PC-3 (cell line): ENCODE measurements around the gene TMEM54. TPM values are rescaled to one million over a fixed set of nuclear protein-coding genes. Genes with fewer than 3 reads are reported as not detected.

Experiments
- ATAC-seq: fragments of 200-7000 bp; cut with Tn5 transposase; 2 replicates; pipeline ENCODE4 v1.9.1; 2020; ENCODE audit warnings: mild to moderate bottlenecking, moderate library complexity
- BruUV-seq: library from RNA; stranded (reverse); fragments of 400-500 nt; replicated peaks from 2 replicates; lab custom pipeline; 2021; lab: Mats Ljungman, UMichigan
- CTCF ChIA-PET: fragments of 300-600 bp; sonication (Branson Sonifier 250); formaldehyde crosslinking; loops from one replicate; lab custom pipeline; 2022; ENCODE audit warnings: antibody characterized with exemption; lab: Charles Lee
- POLR2A ChIA-PET: fragments of 300-600 bp; sonication (Branson Sonifier 250); formaldehyde crosslinking; loops from one replicate; lab custom pipeline; 2022; ENCODE audit warnings: antibody characterized with exemption; ENCODE audit not compliant: unreplicated experiment; lab: Charles Lee
- DNase-seq: peaks from one replicate; pipeline ENCODE4 v3.0.0-alpha.2; 2015
- H2AFZ ChIP-seq: fragments of 300-600 bp; sonication (generic); 2 replicates; pipeline ENCODE4 v1.6.0; 2016; ENCODE audit warnings: antibody characterized with exemption, low read length
- H3F3A ChIP-seq: fragments of 300-600 bp; sonication (generic); one replicate; pipeline ENCODE4 v1.6.0; 2017; ENCODE audit warnings: antibody characterized with exemption, low read length, control low read depth, mild to moderate bottlenecking; ENCODE audit not compliant: unreplicated experiment
- H3K27ac ChIP-seq: fragments of 300-600 bp; sonication (generic); 2 replicates; pipeline ENCODE4 v1.5.1; 2016; ENCODE audit warnings: mild to moderate bottlenecking, low read length
- H3K27me3 ChIP-seq: fragments of 300-600 bp; sonication (generic); 2 replicates; pipeline ENCODE4 v1.6.1; 2016; ENCODE audit warnings: low read length, mixed read lengths
- H3K36me3 ChIP-seq: fragments of 300-600 bp; sonication (generic); 2 replicates; pipeline ENCODE4 v1.6.1; 2016; ENCODE audit warnings: low read depth, mixed run types, low read length, mixed read lengths
- H3K4me1 ChIP-seq: fragments of 300-600 bp; sonication (generic); 2 replicates; pipeline ENCODE4 v1.5.1; 2016; ENCODE audit warnings: low read length; ENCODE audit not compliant: insufficient read depth
- H3K4me2 ChIP-seq: fragments of 300-600 bp; sonication (generic); 2 replicates; pipeline ENCODE4 v1.6.0; 2016; ENCODE audit warnings: low read length
- H3K4me3 ChIP-seq: fragments of 300-600 bp; sonication (generic); 2 replicates; pipeline ENCODE4 v1.5.1; 2016; ENCODE audit warnings: mild to moderate bottlenecking, low read length, mixed read lengths
- H3K79me2 ChIP-seq: fragments of 300-600 bp; sonication (generic); 2 replicates; pipeline ENCODE4 v1.6.1; 2017; ENCODE audit warnings: low read length, mixed read lengths
- H3K9ac ChIP-seq: fragments of 300-600 bp; sonication (generic); 2 replicates; pipeline ENCODE4 v1.6.0; 2016; ENCODE audit warnings: mild to moderate bottlenecking, low read length
- H3K9me2 ChIP-seq: fragments of 300-600 bp; sonication (generic); replicated peaks from 2 replicates; pipeline ENCODE4 v1.6.1; 2016; ENCODE audit warnings: mixed run types, low read length, mixed read lengths
- H3K9me3 ChIP-seq: fragments of 300-600 bp; sonication (generic); 2 replicates; pipeline ENCODE4 v1.6.1; 2016; ENCODE audit warnings: low read length, mixed read lengths
- H4K20me1 ChIP-seq: fragments of 300-600 bp; sonication (generic); 2 replicates; pipeline ENCODE4 v1.6.1; 2016; ENCODE audit warnings: low read length, mixed read lengths
- CTCF ChIP-seq: fragments of 300-600 bp; sonication (generic); conservative IDR thresholded peaks from 2 replicates; pipeline ENCODE4 v1.5.1; 2017; ENCODE audit warnings: antibody characterized with exemption, low read depth, mild to moderate bottlenecking, low read length
- EZH2 ChIP-seq: fragments of 300-600 bp; sonication (generic); IDR thresholded peaks from one replicate; pipeline ENCODE4 v1.6.1; 2017; ENCODE audit warnings: antibody characterized with exemption, mild to moderate bottlenecking, low read length; ENCODE audit not compliant: unreplicated experiment
- EZH2phosphoT487 ChIP-seq: fragments of 300-600 bp; sonication (generic); IDR thresholded peaks from 2 replicates; pipeline ENCODE4 v1.6.1; 2018; ENCODE audit warnings: mild to moderate bottlenecking, antibody characterized with exemption, low read length, borderline replicate concordance
- intact Hi-C: fragments of 100-400 bp; cut with micrococcal nuclease; formaldehyde crosslinking; loops from 2 replicates; pipeline ENCODE4 v1.9.0; 2023
- total RNA-seq: library from RNA; depleted of rRNA; stranded (reverse); fragments of >200 nt; gene quantifications from 2 replicates; pipeline ENCODE4 v1.2.3, GENCODE V29; 2014

TMEM54 gene
- total RNA-seq, 1 experiment from 2014 or later, result 175 TPM

- H3K9me2 ChIP-seq, result no peaks in the 10 kb centered on the region
- H3K9ac ChIP-seq, result no peak overlapping the region
- H3K27ac ChIP-seq, result no peak overlapping the region
- POLR2A ChIA-PET, result no interaction called here
- ATAC-seq (no peak), DNase-seq (no peak)
- H3K4me3 ChIP-seq, result no peak overlapping the region
- no peak overlapping the region for H2AFZ ChIP-seq
- no peaks in the 10 kb centered on the region for H3K27me3 ChIP-seq
- no peak overlapping the region for H3K4me2 ChIP-seq
- no peaks in the 10 kb centered on the region for H3K36me3 ChIP-seq
- TF ChIP-seq EZH2 (no peak), EZH2phosphoT487 (no peak), CTCF (no peak)
- H3F3A ChIP-seq, result no peaks in the 10 kb centered on the region
- intact Hi-C loops, result no loop called here
- H3K79me2 ChIP-seq, result peaks cover 9% of the 10 kb centered on the region
- no peaks in the 10 kb centered on the region for H3K9me3 ChIP-seq
- no peaks in the 10 kb centered on the region for H4K20me1 ChIP-seq
- BruUV-seq, result no TSS peak
- peaks cover 6% of the 10 kb centered on the region for H3K4me1 ChIP-seq
- CTCF ChIA-PET, result no interaction called here
Observed at GRCh38 chr1:32895325-32896215, 5.6 kb downstream of the TMEM54 start.

GRCh38 chr1:32894681-32895080, 6.5 kb downstream of the TMEM54 start:
- no peak overlapping the region for H3K4me3 ChIP-seq
- H2AFZ ChIP-seq, result no peak overlapping the region
- intact Hi-C loops, result no loop called here
- H3K79me2 ChIP-seq, result 0 out of 2 replicates have a peak, but pooled peaks cover under 1% of the 10 kb centered on the region
- no peaks in the 10 kb centered on the region for H3K9me2 ChIP-seq
- H4K20me1 ChIP-seq, result no peaks in the 10 kb centered on the region
- no peak overlapping the region for H3K9ac ChIP-seq
- H3K4me1 ChIP-seq, result no peaks in the 10 kb centered on the region
- BruUV-seq, result TSS peak; percentile 24
- DNase-seq (no peak), ATAC-seq (no peak)
- no peak overlapping the region for H3K27ac ChIP-seq
- no peak overlapping the region for H3K4me2 ChIP-seq
- TF ChIP-seq CTCF (no peak), EZH2 (no peak), EZH2phosphoT487 (no peak)
- ChIA-PET POLR2A (no interaction called here), CTCF (no interaction called here)
- no peaks in the 10 kb centered on the region for H3F3A ChIP-seq
- H3K36me3 ChIP-seq, result no peaks in the 10 kb centered on the region
- H3K27me3 ChIP-seq, result no peaks in the 10 kb centered on the region
- H3K9me3 ChIP-seq, result no peaks in the 10 kb centered on the region

GRCh38 chr1:32894019-32894600, 7.1 kb downstream of the TMEM54 start:
- Histone ChIP-seq H3K27me3 (no peaks in the 10 kb centered on the region), H3K79me2 (no peaks in the 10 kb centered on the region), H3K4me2 (peak overlapping the region; percentile 83; the same call in 1 of the 2 replicates), H2AFZ (no peak overlapping the region), H3K36me3 (no peaks in the 10 kb centered on the region), H3K27ac (no peak overlapping the region), H3K4me3 (no peak overlapping the region; the same call in 1 of the 2 replicates), H3K9me3 (no peaks in the 10 kb centered on the region), H4K20me1 (no peaks in the 10 kb centered on the region), H3K9ac (no peak overlapping the region), H3K4me1 (no peaks in the 10 kb centered on the region), H3K9me2 (no peaks in the 10 kb centered on the region), H3F3A (no peaks in the 10 kb centered on the region)
- ChIA-PET CTCF (no interaction called here), POLR2A (no interaction called here)
- no peak for TF ChIP-seq EZH2phosphoT487
- TF ChIP-seq EZH2, result no peak
- no peak for TF ChIP-seq CTCF
- no TSS peak for BruUV-seq
- ATAC-seq (no peak), DNase-seq (no peak)
- intact Hi-C loops, result no loop called here
